ENCODE results near the gene PLEKHA7. TPM values are rescaled to one million over a fixed set of nuclear protein-coding genes. Genes with fewer than 3 reads are reported as not detected.

PLEKHA7 gene
- total and polyA plus RNA-seq, 2 of the 4 experiments (the other 2 are of a cell fraction) = 0.12 TPM; not detected in 1

GRCh38 chr11:16911186-16911585 is 103.0 kb downstream of the PLEKHA7 start:
- ATAC-seq (ENCODE audit: low read depth) (no peak), DNase-seq (no peak)
- no peak overlapping the region for H2BK20ac ChIP-seq (ENCODE audit: low read depth, low read length)
- no peak overlapping the region for H4K91ac ChIP-seq (ENCODE audit: insufficient read depth, low read depth, low read length)
- no peak overlapping the region for H2BK5ac ChIP-seq (ENCODE audit: low read depth, low read length, poor library complexity, severe bottlenecking)
- no peak overlapping the region for H2BK15ac ChIP-seq (ENCODE audit: low read depth, low read length)
- ChIA-PET CTCF (no interaction called here), POLR2A (ENCODE audit: unreplicated experiment) (no interaction called here)
- in situ Hi-C loops (cut with MboI; ENCODE audit: low sequenced_read_pairs) = no loop called here
- no peak overlapping the region for H3K27ac ChIP-seq (ENCODE audit: insufficient read depth, low read length)
- dilution Hi-C loops (cut with HindIII; ENCODE audit: low sequenced_read_pairs, unreplicated experiment) = no loop called here
- H4K20me1 ChIP-seq (ENCODE audit: insufficient read depth, low read length) = no peaks in the 10 kb centered on the region
- H4K8ac ChIP-seq (ENCODE audit: low read depth in 2 of 2, low read length in 2 of 2) = no peak overlapping the region
- no peak overlapping the region for H3K9ac ChIP-seq (ENCODE audit: low read depth, low read length)
- no peaks in the 10 kb centered on the region for H3K9me1 ChIP-seq (ENCODE audit: insufficient read depth, low read length)
- intact Hi-C loops (cut with micrococcal nuclease) = no loop called here
- no peaks in the 10 kb centered on the region for H3K9me3 ChIP-seq (ENCODE audit: control insufficient read depth, insufficient read depth, low read length)
- H3K4me1 ChIP-seq (ENCODE audit: control insufficient read depth, insufficient read depth, low read length) = no peaks in the 10 kb centered on the region
- H3K56ac ChIP-seq (ENCODE audit: extremely low read depth, insufficient read depth, low read length) = no peak overlapping the region
- no peak overlapping the region for H3K23ac ChIP-seq (ENCODE audit: low read depth, low read length)
- 33% methylated on average over 1 of the region's 4 CpGs; no CpG with 5 or more reads in 1 of the 2 experiments for WGBS, 2 experiments (ENCODE audit: extremely low coverage in 2 of 2, insufficient read length in 1 of 2)
- H2AK5ac ChIP-seq (ENCODE audit: low read depth, low read length) = no peak overlapping the region
- H3K18ac ChIP-seq (ENCODE audit: low read depth, low read length) = no peak overlapping the region
- no peak overlapping the region for H3K14ac ChIP-seq (replicated peaks; ENCODE audit: low read depth, low read length)
- no peak overlapping the region for H3K4me2 ChIP-seq (ENCODE audit: low read depth, low read length)
- H3K79me1 ChIP-seq (ENCODE audit: low read depth in 1 of 2, low read length in 2 of 2) = no peaks in the 10 kb centered on the region
- no peak overlapping the region for H2BK120ac ChIP-seq (ENCODE audit: low read depth, low read length)
- no peak overlapping the region for H2AK9ac ChIP-seq (replicated peaks; ENCODE audit: low read depth, low read length, poor library complexity)
- H2AFZ ChIP-seq (replicated peaks; ENCODE audit: low read length, poor library complexity) = no peak overlapping the region
- no peaks in the 10 kb centered on the region for H3K36me3 ChIP-seq (ENCODE audit: control insufficient read depth, insufficient read depth, low read length)
- no peak overlapping the region for H3K4me3 ChIP-seq (ENCODE audit: insufficient read depth, low read depth, low read length)
- H3K27me3 ChIP-seq (ENCODE audit: control insufficient read depth, insufficient read depth, low read length) = peaks cover 5% of the 10 kb centered on the region
- no peak overlapping the region for H4K5ac ChIP-seq (ENCODE audit: low read depth, low read length)
- no peak overlapping the region for H3K4ac ChIP-seq (ENCODE audit: low read depth, low read length)
- no TSS peak for BruUV-seq (replicated peaks)
- no peak for TF ChIP-seq RAD21 (IDR thresholded peaks at IDR 0.05; ENCODE audit: low read length)
- TF ChIP-seq MAFK (IDR thresholded peaks at IDR 0.05; ENCODE audit: low read depth, low read length) = no peak
